BJ (cell line): Measurements from ENCODE around the gene CCDC154. TPM values are rescaled to one million over a fixed set of nuclear protein-coding genes. Genes with fewer than 3 reads are reported as not detected.

Experiments used
- CTCF ChIA-PET: fragments of 350-600 bp; formaldehyde crosslinking; extraction: SDS; loops from one replicate; lab custom pipeline; 2021; ENCODE audit warnings: antibody characterized with exemption, inconsistent platforms; lab: Yijun Ruan, JAX
- POLR2A ChIA-PET: fragments of 300-600 bp; sonication (Branson Sonifier 250); formaldehyde crosslinking; extraction: SDS; loops from one replicate; lab custom pipeline; 2021; ENCODE audit warnings: antibody characterized with exemption; lab: Charles Lee
- DNase-seq: peaks from one replicate; pipeline ENCODE4 v3.0.0-alpha.2; 2011; ENCODE audit warnings: low read depth
- H3K27me3 ChIP-seq: 2 replicates; pipeline ENCODE4 v1.6.0; 2011; ENCODE audit warnings: low read length; ENCODE audit not compliant: control insufficient read depth, insufficient read depth
- H3K36me3 ChIP-seq: 2 replicates; pipeline ENCODE4 v1.5.1; 2011; ENCODE audit warnings: low read length; ENCODE audit not compliant: control insufficient read depth, insufficient read depth
- H3K4me3 ChIP-seq: 2 replicates; pipeline ENCODE4 v1.5.1; 2011; ENCODE audit warnings: low read depth, mild to moderate bottlenecking, control low read depth, low read length
- CTCF ChIP-seq: IDR thresholded peaks from 2 replicates; pipeline ENCODE4 v1.5.1; 2011; ENCODE audit warnings: low read depth, mild to moderate bottlenecking, control low read depth, inconsistent platforms, low read length, moderate library complexity; ENCODE audit not compliant: insufficient read depth
- polyA plus RNA-seq: library from polyadenylated mRNA; depleted of rRNA; stranded (reverse); fragments of >200 nt; gene quantifications from 2 replicates; pipeline ENCODE4 v1.2.3, GENCODE V29; 2011

CCDC154 gene
- polyA plus RNA-seq, 1 experiment: 0.04 TPM

- CTCF ChIA-PET: no interaction called here
- Histone ChIP-seq H3K36me3 (peaks cover 29% of the 10 kb centered on the region), H3K27me3 (no peaks in the 10 kb centered on the region), H3K4me3 (no peak overlapping the region)
- no peak for TF ChIP-seq CTCF
- POLR2A ChIA-PET: no interaction called here
- no peak for DNase-seq
Measured at GRCh38 chr16:1448536-1449116, 4.3 kb upstream of the CCDC154 start.

- DNase-seq: no peak
- TF ChIP-seq CTCF: no peak
- ChIA-PET CTCF (no interaction called here), POLR2A (no interaction called here)
- Histone ChIP-seq H3K36me3 (peaks cover 25% of the 10 kb centered on the region), H3K4me3 (no peak overlapping the region), H3K27me3 (no peaks in the 10 kb centered on the region)
Measured at GRCh38 chr16:1447965-1448364, 3.6 kb upstream of the CCDC154 start.

- no peak for DNase-seq
- POLR2A ChIA-PET: no interaction called here
- H3K4me3 ChIP-seq: no peak overlapping the region
- CTCF ChIA-PET: interaction anchor here (0.6 kb wide), 1 partner anchor 83 kb away, joined by 3 read pairs; no protein-coding TSS in a partner anchor
- no peaks in the 10 kb centered on the region for H3K27me3 ChIP-seq
- no peak for TF ChIP-seq CTCF
- H3K36me3 ChIP-seq: peaks cover 20% of the 10 kb centered on the region
Measured at GRCh38 chr16:1446296-1447080, 2.1 kb upstream of the CCDC154 start.

- ChIA-PET CTCF (no interaction called here), POLR2A (no interaction called here)
- H3K27me3 ChIP-seq: no peaks in the 10 kb centered on the region
- DNase-seq: no peak
- TF ChIP-seq CTCF: no peak
- peaks cover 17% of the 10 kb centered on the region for H3K36me3 ChIP-seq
- no peak overlapping the region for H3K4me3 ChIP-seq
Measured at GRCh38 chr16:1445518-1446203, 1.3 kb upstream of the CCDC154 start.
